Tibial nerve (tissue), 4 donors: Measurements from ENCODE around the gene ELMO1. TPM values are rescaled to one million over a fixed set of nuclear protein-coding genes. Genes with fewer than 3 reads are reported as not detected.

ENCODE experiments used
- DNase-seq, 2 donors: peaks; one replicate each; pipeline ENCODE4 v3.0.0-alpha.2; 2019; ENCODE audit warnings: low spot score in 2 of 2
- H3K27ac ChIP-seq, 4 donors: fragments of 200-600 bp; sonication (generic) in 3 of 4; one replicate each; pipeline ENCODE4 v1.5.1; 2017 to 2019; ENCODE audit warnings: mild to moderate bottlenecking in 1 of 4
- H3K27me3 ChIP-seq, 2 donors: fragments of 200-600 bp; sonication (generic) in 1 of 2; one replicate each; pipeline versions ENCODE4 v1.5.1 to v1.6.0; 2017 to 2019
- H3K36me3 ChIP-seq, 3 donors: fragments of 200-600 bp; sonication (generic); one replicate each; pipeline ENCODE4 v1.5.1; 2018 to 2019
- H3K4me1 ChIP-seq, 4 donors: fragments of 200-600 bp; sonication (generic) in 3 of 4; one replicate each; pipeline ENCODE4 v1.5.1; 2017 to 2019
- H3K4me3 ChIP-seq, 4 donors: fragments of 200-600 bp; sonication (generic) in 3 of 4; one replicate each; pipeline ENCODE4 v1.5.1; 2017 to 2019; ENCODE audit warnings: mild to moderate bottlenecking in 1 of 4, moderate library complexity in 1 of 4
- H3K9me3 ChIP-seq, 4 donors: fragments of 200-600 bp; sonication (generic) in 3 of 4; one replicate each; pipeline ENCODE4 v1.5.1; 2017 to 2019
- EP300 ChIP-seq, 2 donors: sonication (generic); formaldehyde crosslinking; IDR thresholded peaks; one replicate each; pipeline ENCODE4 v1.6.1; 2017; ENCODE audit warnings: antibody characterized with exemption in 2 of 2, mild to moderate bottlenecking in 1 of 2
- POLR2A ChIP-seq, 2 donors: fragments of 450-650 bp; IDR thresholded peaks; one replicate each; pipeline ENCODE4 v1.6.1; 2017; ENCODE audit warnings: antibody characterized with exemption in 2 of 2, mild to moderate bottlenecking in 2 of 2, moderate library complexity in 2 of 2
- WGBS, 2 donors: methylation state at CpG; one replicate each; pipeline ENCODE4 v1.1.5; 2018; 5-methylcytosine and 5-hydroxymethylcytosine counted together
- total RNA-seq, 4 donors: library from RNA; depleted of rRNA; stranded (reverse); fragments of >200 nt; gene quantifications; one replicate each; pipeline ENCODE4 v1.1.0, GENCODE V29; 2016
- TF ChIP-seq, protein P1 (sequence below), 5 experiments: fragments of 200-600 bp in 3 of 5; fragments of 450-650 bp in 2 of 5; sonication (generic) in 3 of 5; IDR thresholded peaks; one replicate each; pipeline ENCODE4 v1.5.1; 2016 to 2019; ENCODE audit warnings: antibody characterized with exemption in 5 of 5, mild to moderate bottlenecking in 3 of 5, moderate library complexity in 2 of 5

ELMO1 gene
- total RNA-seq, 4 donors from 2014 or later, result 196 to 328 (median 268) TPM

DNA sequence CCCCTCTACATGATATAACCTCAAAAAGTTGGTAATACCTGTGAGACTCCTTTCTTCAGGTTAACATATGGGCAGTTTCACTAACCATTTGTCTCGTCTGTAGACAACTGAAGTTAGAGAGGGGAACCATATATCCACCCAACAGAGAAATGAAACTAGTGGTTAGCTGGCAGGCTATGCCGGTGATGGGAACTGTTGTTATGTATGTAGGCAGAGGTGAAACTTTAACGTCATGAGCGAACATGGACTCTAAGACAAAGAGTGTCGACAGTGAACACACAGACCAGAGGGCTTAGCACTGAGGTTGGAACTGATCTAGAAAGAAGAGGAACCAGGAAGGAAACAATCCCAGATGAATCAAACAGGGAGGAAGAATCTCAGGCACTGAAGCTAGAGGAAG is 112.4 kb downstream of the ELMO1 start:
- Histone ChIP-seq H3K4me3 (no peak overlapping the region), H3K27ac (peak overlapping the region in 2 of 4 donors; percentile 18 to 64), H3K27me3 (no peaks in the 10 kb centered on the region), H3K9me3 (no peaks in the 10 kb centered on the region), H3K36me3 (peaks cover 0 to 19% (median 0%) of the 10 kb centered on the region in 3 donors), H3K4me1 (peaks cover 0 to 40% (median 9%) of the 10 kb centered on the region in 4 donors)
- 86 to 88% methylated on average over 5 of the region's 5 CpGs for WGBS, 2 donors
- no peak for DNase-seq
- peak in 1 of 2 donors; percentile 19 for TF ChIP-seq EP300 (IDR thresholded peaks at IDR 0.05)
- TF ChIP-seq POLR2A (IDR thresholded peaks at IDR 0.05), result no peak
- TF ChIP-seq, protein P1, sequence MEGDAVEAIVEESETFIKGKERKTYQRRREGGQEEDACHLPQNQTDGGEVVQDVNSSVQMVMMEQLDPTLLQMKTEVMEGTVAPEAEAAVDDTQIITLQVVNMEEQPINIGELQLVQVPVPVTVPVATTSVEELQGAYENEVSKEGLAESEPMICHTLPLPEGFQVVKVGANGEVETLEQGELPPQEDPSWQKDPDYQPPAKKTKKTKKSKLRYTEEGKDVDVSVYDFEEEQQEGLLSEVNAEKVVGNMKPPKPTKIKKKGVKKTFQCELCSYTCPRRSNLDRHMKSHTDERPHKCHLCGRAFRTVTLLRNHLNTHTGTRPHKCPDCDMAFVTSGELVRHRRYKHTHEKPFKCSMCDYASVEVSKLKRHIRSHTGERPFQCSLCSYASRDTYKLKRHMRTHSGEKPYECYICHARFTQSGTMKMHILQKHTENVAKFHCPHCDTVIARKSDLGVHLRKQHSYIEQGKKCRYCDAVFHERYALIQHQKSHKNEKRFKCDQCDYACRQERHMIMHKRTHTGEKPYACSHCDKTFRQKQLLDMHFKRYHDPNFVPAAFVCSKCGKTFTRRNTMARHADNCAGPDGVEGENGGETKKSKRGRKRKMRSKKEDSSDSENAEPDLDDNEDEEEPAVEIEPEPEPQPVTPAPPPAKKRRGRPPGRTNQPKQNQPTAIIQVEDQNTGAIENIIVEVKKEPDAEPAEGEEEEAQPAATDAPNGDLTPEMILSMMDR (IDR thresholded peaks at IDR 0.05), result no peak

DNA sequence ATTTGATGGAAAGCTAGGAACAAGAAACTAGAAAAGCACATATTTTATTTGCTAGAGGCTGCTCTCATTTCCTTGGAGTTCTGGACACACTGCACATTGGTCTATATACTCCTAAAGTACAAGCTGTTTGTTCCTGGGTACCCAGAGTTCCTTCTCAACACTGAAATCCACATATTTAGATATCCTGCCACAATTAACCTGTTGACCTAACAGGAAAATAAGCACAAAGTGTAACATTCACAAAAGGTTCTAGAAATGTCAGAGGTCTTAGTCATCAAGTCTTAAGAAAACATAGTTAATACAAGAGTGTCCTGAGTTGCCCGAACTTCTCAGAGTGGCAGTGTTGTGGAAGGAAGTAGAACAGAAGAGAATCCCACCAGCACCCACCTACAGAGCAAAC is 115.6 kb downstream of the ELMO1 start:
- Histone ChIP-seq H3K27ac (peak overlapping the region in 2 of 4 donors; percentile 53 to 74), H3K4me1 (peaks cover 0 to 32% (median 9%) of the 10 kb centered on the region in 4 donors), H3K36me3 (peaks cover 0 to 7% (median 0%) of the 10 kb centered on the region in 3 donors), H3K27me3 (no peaks in the 10 kb centered on the region), H3K9me3 (peaks cover 0 to 6% (median 0%) of the 10 kb centered on the region in 4 donors), H3K4me3 (no peak overlapping the region)
- TF ChIP-seq EP300 (IDR thresholded peaks at IDR 0.05), result peak in 1 of 2 donors; percentile 79
- TF ChIP-seq POLR2A (IDR thresholded peaks at IDR 0.05), result no peak
- WGBS, 2 donors, result 16 to 40% methylated on average over 1 of the region's 1 CpG
- no peak for DNase-seq

DNA sequence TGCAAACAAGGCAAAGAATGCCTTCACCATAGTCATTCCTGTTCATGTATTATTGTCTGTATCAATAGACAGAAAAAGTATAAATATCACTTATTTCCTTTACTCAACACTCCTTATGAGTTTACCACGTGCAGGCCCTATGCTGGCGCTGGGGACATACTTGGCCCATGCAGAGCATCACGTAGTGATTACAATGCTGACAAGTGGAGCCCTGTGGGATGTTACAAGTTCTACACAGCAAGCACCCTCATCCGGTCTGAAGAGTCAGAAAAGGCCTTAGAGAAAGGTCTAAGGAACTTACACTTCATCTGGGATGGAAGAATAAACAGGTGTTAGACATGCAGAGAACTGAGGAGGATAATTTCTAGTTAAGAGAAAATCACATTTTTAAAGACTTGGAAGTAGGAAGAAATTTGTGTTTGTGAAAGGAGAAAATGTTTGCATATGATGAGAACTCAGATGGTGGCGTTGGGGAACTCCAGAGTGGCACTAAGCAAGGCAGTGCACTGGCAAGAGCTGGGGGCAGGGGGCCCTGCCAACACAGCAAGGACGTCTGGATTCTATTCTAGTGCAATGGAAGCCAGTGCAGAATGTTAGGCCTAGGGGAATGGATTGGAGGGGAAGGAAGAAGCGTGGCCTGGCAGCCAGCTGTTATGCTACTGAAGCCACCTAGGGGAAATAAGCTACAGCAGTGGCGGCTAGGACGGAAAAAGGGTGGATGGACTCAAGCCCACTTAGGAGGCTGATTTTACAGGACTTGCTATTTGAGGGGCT is 116.2 kb downstream of the ELMO1 start:
- H3K27me3 ChIP-seq, result no peaks in the 10 kb centered on the region
- WGBS, 2 donors, result 76 to 79% methylated on average over 9 of the region's 9 CpGs
- H3K4me1 ChIP-seq, result peaks cover 0 to 32% (median 9%) of the 10 kb centered on the region in 4 donors
- TF ChIP-seq POLR2A (IDR thresholded peaks at IDR 0.05) (no peak), EP300 (IDR thresholded peaks at IDR 0.05) (no peak)
- TF ChIP-seq, protein P1 (IDR thresholded peaks at IDR 0.05), result no peak
- H3K36me3 ChIP-seq, result peaks cover 0 to 3% (median 0%) of the 10 kb centered on the region in 3 donors
- H3K4me3 ChIP-seq, result no peak overlapping the region
- peaks cover 0 to 6% (median 0%) of the 10 kb centered on the region in 4 donors for H3K9me3 ChIP-seq
- no peak for DNase-seq
- peak overlapping the region in 2 of 4 donors; percentile 53 to 74 for H3K27ac ChIP-seq

DNA sequence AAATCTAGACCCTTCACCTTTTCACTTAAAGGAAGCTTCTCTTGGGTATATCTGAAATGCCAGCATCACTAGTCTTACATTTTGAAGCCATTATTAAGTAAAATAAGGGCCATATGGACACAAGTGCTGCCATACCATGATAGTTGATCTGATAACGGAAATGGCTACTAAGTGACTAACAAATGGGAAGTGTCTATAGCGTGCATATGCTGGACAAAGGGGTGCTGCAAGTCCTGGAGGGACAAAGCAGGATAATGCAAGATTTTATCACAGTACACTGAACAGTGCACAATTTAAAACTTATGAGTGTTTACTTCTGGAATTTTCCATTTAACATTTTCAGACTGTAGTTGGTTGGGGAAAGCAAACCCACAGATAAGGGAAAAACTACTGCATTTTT is 117.9 kb downstream of the ELMO1 start:
- peaks cover 0 to 3% (median 0%) of the 10 kb centered on the region in 3 donors for H3K36me3 ChIP-seq
- H3K4me1 ChIP-seq, result peaks cover 0 to 36% (median 9%) of the 10 kb centered on the region in 4 donors
- no peak overlapping the region for H3K4me3 ChIP-seq
- peaks cover 0 to 6% (median 0%) of the 10 kb centered on the region in 4 donors for H3K9me3 ChIP-seq
- H3K27ac ChIP-seq, result no peak overlapping the region
- WGBS, 2 donors, result 46% methylated on average over 2 of the region's 2 CpGs
- H3K27me3 ChIP-seq, result no peaks in the 10 kb centered on the region
- DNase-seq, result no peak
- TF ChIP-seq, protein P1 (IDR thresholded peaks at IDR 0.05), result no peak
- no peak for TF ChIP-seq EP300 (IDR thresholded peaks at IDR 0.05)
- TF ChIP-seq POLR2A (IDR thresholded peaks at IDR 0.05), result no peak

DNA sequence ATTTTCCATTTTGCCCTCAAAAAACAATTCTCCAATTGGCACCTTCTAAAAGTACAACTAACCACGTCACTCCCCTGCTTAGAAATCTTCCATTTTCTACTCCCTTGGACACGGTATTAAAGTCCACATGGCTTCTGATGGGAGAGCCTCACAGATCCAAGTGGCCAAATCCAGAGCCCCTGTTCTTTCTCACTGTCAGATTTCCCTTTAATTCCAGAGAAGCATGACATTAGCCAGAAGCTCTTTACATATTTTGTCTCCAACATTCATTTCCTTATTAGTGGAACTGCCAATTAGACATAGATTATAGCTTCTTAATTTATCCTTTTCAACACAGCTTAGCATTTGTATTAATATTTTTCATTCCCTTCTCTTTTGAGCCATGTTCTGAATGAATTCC is 118.7 kb downstream of the ELMO1 start:
- Histone ChIP-seq H3K27ac (no peak overlapping the region), H3K4me1 (peaks cover 0 to 36% (median 9%) of the 10 kb centered on the region in 4 donors), H3K4me3 (no peak overlapping the region), H3K36me3 (peaks cover 0 to 3% (median 0%) of the 10 kb centered on the region in 3 donors), H3K9me3 (peaks cover 0 to 6% (median 0%) of the 10 kb centered on the region in 4 donors), H3K27me3 (no peaks in the 10 kb centered on the region)
- no peak for DNase-seq
- TF ChIP-seq POLR2A (IDR thresholded peaks at IDR 0.05) (no peak), EP300 (IDR thresholded peaks at IDR 0.05) (no peak)
- TF ChIP-seq, protein P1 (IDR thresholded peaks at IDR 0.05), result no peak
- WGBS, 2 donors, result 83 to 88% methylated on average over 2 of the region's 2 CpGs
